Measurements from ENCODE around the gene ATP6V1C2. TPM values are rescaled to one million over a fixed set of nuclear protein-coding genes. Genes with fewer than 3 reads are reported as not detected.

The ATP6V1C2 gene
- total RNA-seq, 3 donors from 2014 or later (not counting 1 experiment from before 2014, with no cell fraction given), result 0.92 TPM; not detected in 2

DNA sequence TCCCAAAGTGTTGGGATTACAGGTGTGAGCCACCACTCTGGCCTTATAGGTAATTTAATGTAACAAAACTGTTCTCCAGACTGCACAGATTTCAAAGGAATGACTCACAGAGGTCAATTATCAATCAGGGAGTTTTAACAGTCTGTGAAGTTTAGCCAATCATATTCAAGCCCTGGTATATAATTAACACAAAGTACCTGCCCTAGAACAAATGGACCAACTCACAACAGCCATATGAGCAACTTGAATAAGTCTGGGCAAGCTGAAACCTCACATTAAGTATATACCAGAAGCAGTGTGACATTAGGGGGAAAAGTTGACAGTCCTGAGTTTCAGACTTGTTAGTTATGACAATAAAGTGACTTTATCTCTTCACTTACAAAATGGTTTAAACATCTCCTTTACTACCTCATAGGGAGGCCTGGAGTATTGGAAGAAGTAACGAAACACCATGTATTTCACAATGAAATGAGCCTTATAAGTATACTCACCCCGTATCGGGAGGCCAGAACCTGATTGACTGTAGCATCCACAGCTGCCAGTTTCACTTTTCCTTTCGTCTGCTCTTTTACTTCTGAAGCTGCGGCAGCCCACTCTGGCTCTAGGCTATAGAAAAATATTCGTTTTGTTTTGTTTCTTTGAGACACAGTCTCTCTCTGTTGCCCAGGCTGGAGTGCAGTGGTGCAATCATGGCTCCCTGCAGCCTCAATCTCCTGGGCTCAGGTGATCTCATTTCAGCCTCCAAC lies 69.0 kb downstream of the ATP6V1C2 start:
- H3K4me3 Mint-ChIP-seq, result peak overlapping the region; percentile 80
- WGBS (ENCODE audit: insufficient coverage), result 83% methylated on average over 6 of the region's 6 CpGs
- DNase-seq, result peak in 1 of 2 donors; percentile 59

DNA sequence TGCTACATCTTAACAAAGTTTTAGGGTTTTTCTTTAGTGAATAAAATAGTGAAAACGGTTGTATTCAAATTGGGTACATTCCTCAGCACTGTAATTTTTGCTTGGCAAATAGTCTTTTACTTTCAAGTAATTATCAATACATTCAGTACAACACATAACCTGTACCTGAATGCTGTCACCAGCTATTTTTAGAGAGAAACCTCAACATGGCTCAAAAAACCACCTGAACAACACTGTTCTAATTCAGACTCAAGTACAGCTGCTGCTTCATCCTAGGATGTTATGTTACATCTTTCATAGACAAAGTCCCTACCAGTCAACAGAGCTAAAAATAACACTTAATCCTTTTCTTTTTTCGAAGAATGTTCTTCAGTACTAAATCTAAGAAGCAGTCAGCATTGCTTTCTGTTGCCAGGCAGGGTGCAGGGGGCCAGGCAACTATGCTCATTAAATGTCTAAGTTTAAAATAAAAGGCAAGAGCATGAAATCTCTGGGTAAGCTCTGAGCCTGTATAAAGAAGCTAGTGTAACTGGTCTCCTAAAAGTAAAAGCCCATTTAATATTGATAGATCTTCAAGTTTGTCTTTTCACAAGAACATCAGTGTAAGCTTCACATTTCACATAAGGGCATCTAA lies 70.7 kb downstream of the ATP6V1C2 start:
- ATAC-seq (no peak), DNase-seq (peak in 1 of 2 donors; percentile 23)
- Mint-ChIP-seq H3K27me3 (ENCODE audit: low read depth in 2 of 2) (no peaks in the 10 kb centered on the region), H3K9me3 (no peaks in the 10 kb centered on the region), H3K4me1 (peaks cover 12 to 21% of the 10 kb centered on the region in 2 donors), H3K27ac (peak overlapping the region; percentile 87 to 89), H3K4me3 (no peak overlapping the region), H3K36me3 (peaks cover 13% of the 10 kb centered on the region)
- Histone ChIP-seq H3K4me3 (ENCODE audit: low read length) (no peak overlapping the region), H3K9me3 (ENCODE audit: control insufficient read depth, insufficient read depth, low read length) (no peaks in the 10 kb centered on the region), H3K27me3 (ENCODE audit: control insufficient read depth, insufficient read depth, low read length) (no peaks in the 10 kb centered on the region), H3K27ac (ENCODE audit: low read length) (no peak overlapping the region), H3K36me3 (ENCODE audit: control insufficient read depth, insufficient read depth, low read length) (peaks cover 77% of the 10 kb centered on the region), H3K4me1 (ENCODE audit: control insufficient read depth, insufficient read depth, low read length) (no peaks in the 10 kb centered on the region)
- intact Hi-C loops (cut with micrococcal nuclease), result no loop called here
- TF ChIP-seq CTCF (IDR thresholded peaks at IDR 0.05), result no peak
- WGBS (ENCODE audit: insufficient coverage), result 70% methylated on average over 1 of the region's 2 CpGs

More for the DNA sequence above, 69.0 kb downstream of the ATP6V1C2 start:
- Mint-ChIP-seq H3K36me3 (peaks cover 23% of the 10 kb centered on the region), H3K27ac (peak overlapping the region; percentile 87 to 89), H3K9me3 (no peaks in the 10 kb centered on the region), H3K4me1 (peaks cover 8 to 21% of the 10 kb centered on the region in 2 donors), H3K27me3 (ENCODE audit: low read depth in 2 of 2) (no peaks in the 10 kb centered on the region)
- Histone ChIP-seq H3K36me3 (ENCODE audit: control insufficient read depth, insufficient read depth, low read length) (peaks cover 78% of the 10 kb centered on the region), H3K4me1 (ENCODE audit: control insufficient read depth, insufficient read depth, low read length) (no peaks in the 10 kb centered on the region), H3K27ac (ENCODE audit: low read length) (peak overlapping the region; percentile 66), H3K27me3 (ENCODE audit: control insufficient read depth, insufficient read depth, low read length) (no peaks in the 10 kb centered on the region), H3K9me3 (ENCODE audit: control insufficient read depth, insufficient read depth, low read length) (no peaks in the 10 kb centered on the region), H3K4me3 (ENCODE audit: low read length) (no peak overlapping the region)
- peak; percentile 80 to 93 (median 89) for ATAC-seq
- TF ChIP-seq CTCF (IDR thresholded peaks at IDR 0.05), result no peak
- intact Hi-C loops (cut with micrococcal nuclease), result no loop called here

GRCh38 chr2:10792660-10793400 lies 71.4 kb downstream of the ATP6V1C2 start:
- Histone ChIP-seq H3K36me3 (ENCODE audit: control insufficient read depth, insufficient read depth, low read length) (peaks cover 78% of the 10 kb centered on the region), H3K4me1 (ENCODE audit: control insufficient read depth, insufficient read depth, low read length) (no peaks in the 10 kb centered on the region), H3K9me3 (ENCODE audit: control insufficient read depth, insufficient read depth, low read length) (no peaks in the 10 kb centered on the region), H3K27me3 (ENCODE audit: control insufficient read depth, insufficient read depth, low read length) (no peaks in the 10 kb centered on the region), H3K4me3 (ENCODE audit: low read length) (no peak overlapping the region), H3K27ac (ENCODE audit: low read length) (no peak overlapping the region)
- TF ChIP-seq CTCF (IDR thresholded peaks at IDR 0.05), result no peak
- no peaks in the 10 kb centered on the region for H3K9me3 Mint-ChIP-seq
- H3K27ac Mint-ChIP-seq, result peak overlapping the region; percentile 87 to 89
- no peaks in the 10 kb centered on the region for H3K27me3 Mint-ChIP-seq (ENCODE audit: low read depth in 2 of 2)
- peaks cover 9% of the 10 kb centered on the region for H3K36me3 Mint-ChIP-seq
- peaks cover 12 to 21% of the 10 kb centered on the region in 2 donors for H3K4me1 Mint-ChIP-seq
- no peak overlapping the region for H3K4me3 Mint-ChIP-seq
- WGBS (ENCODE audit: insufficient coverage), result 91% methylated on average over 17 of the region's 17 CpGs
- DNase-seq (no peak), ATAC-seq (no peak)
- intact Hi-C loops (cut with micrococcal nuclease), result no loop called here

Measured in natural killer cell (primary cell).